MM.1S (cell line): ENCODE measurements around the gene HDAC9.

Experiments
- CTCF ChIP-seq: fragments of 300-600 bp; sonication (generic); IDR thresholded peaks from 2 replicates; pipeline ENCODE4 v1.5.1; 2016; ENCODE audit warnings: antibody characterized with exemption, low read length, mixed read lengths
- EZH2 ChIP-seq: fragments of 300-600 bp; sonication (generic); optimal IDR thresholded peaks from 2 replicates; pipeline ENCODE3; 2017; ENCODE audit warnings: low read depth, mild to moderate bottlenecking, antibody characterized with exemption, low read length, mixed read lengths

GRCh38 chr7:18872344-18872743 lies 376.8 kb downstream of the HDAC9 start:
- TF ChIP-seq CTCF (no peak), EZH2 (no peak)
